Measurements from ENCODE around the gene AAR2.
A peak's percentile ranks its signal among the peaks of the same experiment; 100 is the strongest.

AAR2 gene

DNA sequence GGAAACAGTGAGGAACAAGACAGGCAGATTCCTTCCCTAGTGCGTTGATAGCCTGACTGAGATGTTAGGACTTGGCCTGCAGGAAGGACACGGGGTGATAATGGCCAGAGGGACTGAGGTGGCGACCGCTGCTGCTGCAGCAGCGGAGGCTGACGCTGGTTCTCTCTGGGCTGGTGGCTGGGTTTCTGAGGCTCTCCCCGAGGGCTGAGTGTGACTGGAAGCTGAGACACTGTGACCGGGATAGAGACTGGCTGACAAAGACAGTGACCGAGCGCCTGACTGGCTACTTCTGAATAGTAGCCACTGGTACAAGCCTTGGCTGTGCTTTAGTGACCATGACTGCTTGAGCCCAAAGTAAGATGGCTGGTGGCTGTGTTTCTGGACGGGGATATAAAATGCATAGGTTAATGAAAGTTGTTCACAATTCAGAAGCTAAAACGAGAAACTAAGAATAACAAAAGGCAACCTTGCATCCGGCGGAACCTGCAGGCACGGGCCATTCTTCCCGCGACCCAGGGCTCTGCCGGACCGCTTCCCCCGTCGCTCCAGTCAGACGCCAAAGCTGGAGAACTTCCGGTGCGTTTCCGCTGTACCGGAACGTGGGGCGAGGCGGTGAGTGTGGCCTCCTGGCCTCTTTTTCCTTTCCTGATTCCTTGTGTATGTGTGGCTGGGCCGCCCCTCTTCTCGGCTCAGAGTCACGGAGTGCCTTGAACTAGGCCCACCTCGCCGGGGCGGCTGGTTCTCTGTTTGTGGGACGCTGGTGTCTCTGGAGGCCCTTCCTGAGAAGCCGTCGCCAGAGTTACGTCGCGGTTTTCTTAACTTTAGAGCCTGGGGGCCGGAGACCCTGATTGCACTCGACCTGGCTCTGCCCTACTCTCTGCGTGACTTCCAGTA is at the start of gene AAR2:
Gene AAR2 (plus strand): TSS at position 587 of the 894 bp plus-strand sequence. CDS start 3,391 bp downstream, outside the sequence.
- peak; percentile 80 for DNase-seq

DNA sequence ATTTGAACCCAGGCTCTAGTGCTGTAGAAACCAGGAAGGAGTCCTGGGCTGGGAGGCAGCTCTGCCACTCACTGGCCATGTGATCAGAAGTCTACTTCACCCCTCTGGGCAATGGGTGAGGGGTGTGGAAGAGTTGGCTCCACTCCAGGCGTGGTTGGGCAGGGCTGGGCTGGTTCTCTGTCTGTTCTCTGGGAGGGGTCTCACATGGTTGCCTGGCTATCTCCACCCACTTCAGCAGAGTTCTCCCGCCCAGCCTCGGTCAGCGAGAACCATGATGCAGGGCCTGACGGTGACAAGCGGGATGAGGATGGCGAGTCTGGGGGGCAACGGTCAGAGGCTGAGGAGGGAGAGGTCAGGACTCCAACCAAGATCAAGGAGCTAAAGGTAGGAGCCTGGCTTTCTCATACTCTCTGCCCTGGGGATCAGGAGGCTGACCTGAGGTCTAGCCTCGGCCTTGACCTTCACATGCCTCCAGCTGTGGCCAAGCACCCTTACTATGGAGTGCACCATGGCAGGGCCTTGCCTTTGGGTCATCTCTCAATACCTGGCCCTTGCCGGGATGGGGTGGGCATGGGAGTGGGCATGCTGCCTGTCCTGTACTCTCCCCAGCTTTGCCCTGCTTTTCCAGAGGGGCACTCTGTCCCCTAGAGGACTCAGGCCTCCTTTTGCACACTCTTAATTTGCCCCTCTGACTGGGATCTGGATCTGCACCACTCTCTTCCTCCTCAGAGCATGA is 42.1 kb upstream of the AAR2 start:
- no peak for DNase-seq

GRCh38 chr20:36196676-36197075 is 39.6 kb upstream of the AAR2 start:
- no peak for DNase-seq

GRCh38 chr20:36197271-36197670 is 39.0 kb upstream of the AAR2 start:
- no peak for DNase-seq

- peak; percentile 61 for DNase-seq
These were observed 36.7 kb upstream of the AAR2 start for GRCh38 chr20:36199345-36200257.

DNA sequence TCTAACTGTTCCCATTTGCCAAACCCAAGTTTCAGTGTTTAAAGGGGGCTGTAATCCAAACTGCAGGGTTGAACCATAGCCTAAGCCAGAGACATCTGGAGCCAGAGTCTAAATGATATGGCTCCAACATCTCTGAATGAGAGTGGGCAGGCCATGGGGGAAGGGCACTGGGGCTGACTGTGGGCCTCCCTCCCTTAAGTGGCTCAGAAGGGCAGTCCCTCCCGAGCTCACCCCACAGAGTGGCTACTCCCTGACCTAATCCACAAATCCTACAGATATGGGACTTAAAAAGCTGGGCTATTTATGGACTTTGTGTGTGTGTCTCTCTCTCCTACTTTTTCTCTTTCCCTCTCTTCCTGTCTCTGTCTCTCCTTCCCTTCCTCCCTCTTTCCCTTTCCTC is 35.8 kb upstream of the AAR2 start:
- no peak for DNase-seq

DNA sequence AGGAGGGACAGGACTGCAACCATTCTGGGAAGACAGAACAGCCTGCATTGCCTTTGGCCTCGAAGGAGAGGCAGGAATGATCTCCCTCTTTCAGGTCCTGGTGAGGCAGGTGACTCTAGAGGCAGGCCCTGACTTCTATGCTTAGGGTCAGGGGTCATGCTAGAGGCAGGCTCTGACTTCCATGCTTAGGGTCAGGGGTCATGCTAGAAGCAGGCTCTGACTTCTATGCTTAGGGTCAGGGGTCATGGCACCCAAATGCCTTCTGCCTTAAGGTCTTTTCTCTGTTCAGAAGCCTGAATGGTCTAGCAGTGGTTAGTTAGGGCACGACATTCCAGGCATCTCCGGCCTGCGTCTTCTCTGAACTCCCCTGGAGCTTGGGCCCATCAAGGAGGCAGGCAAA is 35.1 kb upstream of the AAR2 start:
- DNase-seq: no peak

DNA sequence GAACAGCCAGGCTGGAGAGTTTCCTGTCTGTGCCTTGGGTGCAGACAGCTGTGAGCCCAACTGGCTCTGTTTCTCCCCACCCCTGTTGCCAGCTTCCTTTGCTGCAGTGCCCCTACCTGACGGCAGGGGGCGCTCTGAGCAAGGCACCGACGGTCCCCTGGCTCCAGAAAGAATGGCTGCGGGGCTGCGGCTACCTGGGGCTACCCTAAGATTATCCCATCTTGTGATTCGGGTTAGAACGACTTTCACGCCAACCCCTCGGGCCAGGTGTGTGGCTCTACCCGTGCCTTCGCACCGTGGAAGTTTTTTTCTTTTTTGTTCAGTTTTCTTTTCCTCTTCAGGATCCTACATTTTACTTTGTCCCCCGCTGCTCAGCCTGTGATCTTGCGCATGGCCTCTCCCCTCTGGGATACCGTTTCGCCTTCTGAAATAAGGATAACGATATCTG is 33.4 kb upstream of the AAR2 start:
- peak; percentile 40 for DNase-seq

GRCh38 chr20:36203861-36204260 is 32.4 kb upstream of the AAR2 start:
- DNase-seq: no peak

- no peak for DNase-seq
These were observed 31.3 kb upstream of the AAR2 start for GRCh38 chr20:36205026-36205425.

GRCh38 chr20:36206068-36206467 is 30.2 kb upstream of the AAR2 start:
- no peak for DNase-seq

DNA sequence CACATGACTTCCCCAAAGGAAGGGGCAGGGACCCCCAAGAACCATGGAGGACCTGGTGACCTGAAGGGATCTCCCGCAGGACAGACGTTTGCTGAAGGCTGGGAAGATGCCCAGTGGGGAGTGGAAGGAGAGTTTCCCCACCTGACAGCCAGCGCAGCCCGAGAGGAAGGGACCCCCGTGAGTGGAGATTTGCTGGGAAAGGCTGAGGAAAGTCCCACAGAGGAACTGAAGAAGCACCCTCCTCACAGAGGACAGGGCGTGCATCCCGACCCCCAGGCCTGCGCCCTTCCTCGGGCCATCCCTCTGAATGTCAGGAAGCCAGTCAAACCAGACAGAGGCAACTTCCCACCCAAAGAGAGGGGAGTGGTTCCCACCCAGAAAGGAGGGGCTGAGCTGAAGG is 29.6 kb upstream of the AAR2 start:
- no peak for DNase-seq

- no peak for DNase-seq
These were observed 28.7 kb upstream of the AAR2 start for GRCh38 chr20:36207602-36208001.

DNA sequence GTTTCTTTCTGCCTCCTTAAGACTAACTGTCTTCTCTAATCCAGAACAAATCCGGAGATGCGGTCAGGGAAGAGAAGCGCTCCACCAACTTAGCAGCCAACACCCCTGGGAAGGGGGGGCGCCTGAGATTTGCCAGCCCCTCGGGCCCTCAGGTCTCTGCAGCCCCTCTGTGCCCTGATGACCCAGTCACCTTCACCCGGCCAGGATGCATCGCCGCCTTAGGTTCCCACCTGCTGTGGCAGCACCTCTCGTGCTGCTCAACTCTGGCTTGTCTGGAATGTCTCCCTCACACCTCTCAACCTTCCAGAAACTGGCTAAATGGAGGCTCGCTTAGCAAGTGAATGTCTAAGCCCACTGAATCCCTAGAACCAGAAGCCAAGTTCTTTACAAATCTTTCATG is 28.0 kb upstream of the AAR2 start:
- DNase-seq: no peak

GRCh38 chr20:36210436-36211021 is 25.7 kb upstream of the AAR2 start:
- DNase-seq: no peak

GRCh38 chr20:36213362-36213761 is 22.9 kb upstream of the AAR2 start:
- no peak for DNase-seq

DNA sequence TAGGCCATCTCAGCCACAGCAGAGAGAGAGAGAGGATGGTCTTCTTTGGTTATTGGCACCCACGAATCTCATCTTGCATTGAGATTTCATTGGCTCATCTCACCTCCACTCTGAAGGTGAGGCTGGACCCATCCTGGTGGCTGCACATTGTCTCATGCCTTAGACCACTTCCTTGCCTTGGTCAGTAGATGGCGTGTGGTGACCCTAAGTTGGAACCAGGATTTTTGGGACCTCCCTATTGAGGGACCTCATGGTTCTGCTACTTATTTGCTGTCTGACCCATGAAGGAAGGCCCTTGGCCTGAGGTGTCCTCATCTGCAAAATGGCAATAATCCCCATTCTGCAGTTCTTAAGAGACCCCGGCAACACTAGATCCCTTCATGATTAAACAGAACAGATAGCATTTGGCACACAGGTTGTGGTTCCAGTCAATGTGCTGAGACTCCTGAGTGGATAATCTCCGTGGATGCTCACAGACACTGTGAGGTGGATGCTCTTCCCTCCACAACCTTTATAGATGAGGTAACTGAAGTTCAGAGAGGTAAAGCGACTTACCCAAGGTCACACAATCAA is 21.5 kb upstream of the AAR2 start:
- peak; percentile 28 for DNase-seq

- no peak for DNase-seq
These were observed 20.5 kb upstream of the AAR2 start for GRCh38 chr20:36215778-36216177.

GRCh38 chr20:36216314-36217025 is 19.8 kb upstream of the AAR2 start:
- DNase-seq: no peak

DNA sequence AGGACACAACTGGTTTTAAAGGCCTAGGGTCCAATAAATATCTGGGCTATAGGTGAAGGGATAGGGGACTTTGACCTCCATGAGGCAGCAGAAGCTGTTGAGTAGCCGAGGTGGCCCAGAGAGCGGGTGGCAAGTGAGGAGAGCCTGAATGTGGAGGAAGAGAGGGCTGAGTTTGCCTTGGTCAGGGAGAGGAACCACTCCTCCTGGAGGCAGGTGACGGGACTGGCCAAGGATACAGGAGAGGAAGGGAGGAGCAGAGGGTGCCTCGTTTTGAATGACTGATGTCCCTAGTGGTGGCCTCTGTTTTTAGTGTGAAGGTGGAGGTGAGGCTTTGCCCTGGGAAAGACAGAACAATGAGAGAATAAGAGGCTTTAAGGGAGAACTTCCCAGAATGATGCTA is 19.1 kb upstream of the AAR2 start:
- DNase-seq: no peak

DNA sequence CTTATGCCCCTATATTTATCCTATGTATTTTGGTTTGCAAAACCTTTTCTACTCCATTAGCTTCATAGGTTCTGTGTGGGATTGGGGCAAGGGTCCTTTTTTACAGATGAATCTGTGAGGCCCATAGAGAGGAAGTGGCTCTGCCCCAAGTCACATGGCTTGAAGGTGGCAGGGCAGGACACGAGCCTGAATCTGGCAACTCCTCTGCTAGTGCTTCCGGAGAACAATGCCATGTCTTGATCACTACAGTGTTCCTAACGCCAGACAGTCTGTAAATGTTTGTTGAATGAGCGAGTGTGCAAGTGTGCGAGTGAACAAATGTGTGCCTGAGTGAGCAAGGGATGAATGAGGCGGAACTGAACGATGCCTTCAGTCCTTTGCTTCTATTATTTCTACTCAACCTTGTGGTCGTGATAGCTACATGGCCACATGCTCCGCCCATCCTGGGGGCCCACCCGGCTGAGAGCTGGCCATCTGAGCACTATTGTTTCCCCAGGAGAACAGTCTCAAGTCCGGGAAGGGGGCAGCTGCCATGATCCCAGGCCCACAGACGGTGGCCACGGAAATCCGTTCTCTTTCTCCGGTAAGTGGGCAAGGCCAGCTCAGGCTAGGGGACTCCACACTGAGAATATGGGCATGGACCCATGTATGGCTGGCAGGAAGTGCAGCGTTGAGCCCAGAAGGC is 17.8 kb upstream of the AAR2 start:
- DNase-seq: no peak
